PFSK-1 (cell line): ENCODE results near the gene ZFP57.

Experiments used
- POLR2AphosphoS5 ChIP-seq: IDR thresholded peaks from 2 replicates; pipeline ENCODE4 v1.6.1; 2012; ENCODE audit warnings: low read depth, mild to moderate bottlenecking, control low read depth, low read length, moderate library complexity
- SIN3A ChIP-seq: IDR thresholded peaks from 2 replicates; pipeline ENCODE4 v1.6.1; 2012; ENCODE audit warnings: mild to moderate bottlenecking, low read length, moderate library complexity, borderline replicate concordance; ENCODE audit not compliant: insufficient read depth
- TAF1 ChIP-seq: IDR thresholded peaks from 2 replicates; pipeline ENCODE4 v1.6.1; 2012; ENCODE audit warnings: low read length, control low read depth, borderline replicate concordance; ENCODE audit not compliant: insufficient read depth
- TF ChIP-seq, protein P1 (sequence below), 2 experiments: IDR thresholded peaks; 2 replicates each; pipeline versions ENCODE4 v1.6.1 to v1.8.0; 2011 to 2012; ENCODE audit warnings: low read depth in 2 of 2, low read length in 2 of 2, control low read depth in 1 of 2, inconsistent platforms in 1 of 2, mild to moderate bottlenecking in 1 of 2, moderate library complexity in 1 of 2; ENCODE audit not compliant: insufficient read depth in 1 of 2

DNA sequence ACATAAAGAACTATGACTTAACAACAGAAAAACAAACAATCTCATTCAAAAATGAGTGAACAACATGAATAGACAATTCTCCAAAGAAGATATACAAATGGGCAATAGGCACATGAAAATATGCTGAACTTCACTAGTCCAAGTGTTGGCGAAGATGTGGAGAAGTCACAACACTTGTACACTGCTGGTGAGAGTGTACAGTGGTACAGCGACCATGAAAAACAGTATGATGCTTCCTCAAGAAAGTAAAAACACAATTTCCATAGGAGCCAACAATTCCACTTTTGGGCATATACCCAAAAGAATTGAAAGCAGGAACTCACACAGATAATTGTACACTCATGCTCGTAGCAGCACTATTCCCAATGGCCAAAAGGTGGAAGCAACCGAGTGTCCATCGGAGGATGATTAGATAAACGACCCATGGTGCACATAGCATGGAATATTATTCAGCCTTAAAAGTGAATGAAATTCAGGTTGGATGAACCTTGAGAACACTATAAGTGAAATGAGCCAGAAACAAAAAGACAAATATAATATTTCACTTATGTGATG, 48.9 kb upstream of the ZFP57 start:
- TF ChIP-seq POLR2AphosphoS5 = no peak
- TF ChIP-seq, protein P1, sequence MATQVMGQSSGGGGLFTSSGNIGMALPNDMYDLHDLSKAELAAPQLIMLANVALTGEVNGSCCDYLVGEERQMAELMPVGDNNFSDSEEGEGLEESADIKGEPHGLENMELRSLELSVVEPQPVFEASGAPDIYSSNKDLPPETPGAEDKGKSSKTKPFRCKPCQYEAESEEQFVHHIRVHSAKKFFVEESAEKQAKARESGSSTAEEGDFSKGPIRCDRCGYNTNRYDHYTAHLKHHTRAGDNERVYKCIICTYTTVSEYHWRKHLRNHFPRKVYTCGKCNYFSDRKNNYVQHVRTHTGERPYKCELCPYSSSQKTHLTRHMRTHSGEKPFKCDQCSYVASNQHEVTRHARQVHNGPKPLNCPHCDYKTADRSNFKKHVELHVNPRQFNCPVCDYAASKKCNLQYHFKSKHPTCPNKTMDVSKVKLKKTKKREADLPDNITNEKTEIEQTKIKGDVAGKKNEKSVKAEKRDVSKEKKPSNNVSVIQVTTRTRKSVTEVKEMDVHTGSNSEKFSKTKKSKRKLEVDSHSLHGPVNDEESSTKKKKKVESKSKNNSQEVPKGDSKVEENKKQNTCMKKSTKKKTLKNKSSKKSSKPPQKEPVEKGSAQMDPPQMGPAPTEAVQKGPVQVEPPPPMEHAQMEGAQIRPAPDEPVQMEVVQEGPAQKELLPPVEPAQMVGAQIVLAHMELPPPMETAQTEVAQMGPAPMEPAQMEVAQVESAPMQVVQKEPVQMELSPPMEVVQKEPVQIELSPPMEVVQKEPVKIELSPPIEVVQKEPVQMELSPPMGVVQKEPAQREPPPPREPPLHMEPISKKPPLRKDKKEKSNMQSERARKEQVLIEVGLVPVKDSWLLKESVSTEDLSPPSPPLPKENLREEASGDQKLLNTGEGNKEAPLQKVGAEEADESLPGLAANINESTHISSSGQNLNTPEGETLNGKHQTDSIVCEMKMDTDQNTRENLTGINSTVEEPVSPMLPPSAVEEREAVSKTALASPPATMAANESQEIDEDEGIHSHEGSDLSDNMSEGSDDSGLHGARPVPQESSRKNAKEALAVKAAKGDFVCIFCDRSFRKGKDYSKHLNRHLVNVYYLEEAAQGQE (IDR thresholded peaks at IDR 0.05; ENCODE audit: insufficient read depth in 1 of 2, low read depth in 2 of 2, low read length in 2 of 2) = no peak
- TF ChIP-seq SIN3A = no peak
- TF ChIP-seq TAF1 = no peak
